AG08395 (cell line): ENCODE data around the gene PEX3.

ENCODE experiments used
- DNase-seq: peaks from one replicate; pipeline ENCODE4 v3.0.0; 2012; ENCODE audit warnings: mixed read lengths, low spot score

Gene PEX3

DNA sequence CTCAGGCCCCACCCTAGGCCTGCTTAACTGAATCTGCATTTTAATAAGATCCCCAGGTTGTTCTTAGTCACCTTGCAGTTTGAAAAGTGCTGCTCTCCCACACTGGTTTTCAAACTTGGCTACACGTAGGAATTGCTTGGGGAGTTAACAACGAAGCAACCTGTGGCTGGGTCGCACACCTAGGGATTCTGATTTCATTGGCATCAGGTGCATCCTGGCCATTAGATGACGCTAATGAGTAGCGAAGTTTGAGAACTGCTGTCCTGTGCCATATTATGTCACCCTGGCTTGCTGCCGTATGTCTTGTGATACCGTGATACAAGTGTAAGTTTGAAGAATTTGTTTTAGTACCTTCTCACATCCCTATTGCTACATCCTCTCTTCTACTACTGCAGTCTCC lies 89.1 kb downstream of the PEX3 start:
- DNase-seq: no peak

DNA sequence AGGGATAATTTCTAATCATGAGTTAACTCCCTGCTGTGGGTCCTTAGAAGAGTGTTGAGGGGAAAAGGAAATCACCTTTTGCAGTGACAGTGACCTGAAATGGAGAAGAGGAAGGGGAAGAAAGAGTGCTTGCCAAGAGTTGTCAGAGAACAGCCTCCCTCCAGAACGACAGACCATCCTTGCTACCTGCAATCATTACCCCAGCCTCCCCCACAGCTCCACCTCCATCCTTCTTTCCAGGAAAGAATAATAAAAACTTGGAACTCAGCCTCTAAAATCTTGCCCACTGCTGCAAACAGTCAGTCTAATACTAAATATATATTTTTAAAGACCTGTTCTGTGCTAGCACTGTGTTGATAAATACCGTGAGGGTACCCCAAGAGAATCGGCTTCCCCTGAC lies 89.6 kb downstream of the PEX3 start:
- no peak for DNase-seq
